Type B pancreatic cell (in vitro differentiated cells): Measurements from ENCODE around the gene SLC37A4. TPM values are rescaled to one million over a fixed set of nuclear protein-coding genes. Genes with fewer than 3 reads are reported as not detected.
"Not testable (repeated sequence)": the region's sequence is repeated elsewhere in the genome, so short reads cannot be mapped to it uniquely, and the experiment has no call there.

Source experiments
- DNase-seq: peaks from one replicate; pipeline ENCODE4 v3.0.0; 2021; ENCODE audit warnings: mixed read lengths; ENCODE audit not compliant: unreplicated experiment; ENCODE audit errors: extremely low spot score
- H3K27ac Mint-ChIP-seq: 2 replicates; pipeline ENCODE4 v1.8.0; 2021; ENCODE audit warnings: mild to moderate bottlenecking, mixed read lengths
- H3K27me3 Mint-ChIP-seq: 2 replicates; pipeline ENCODE4 v1.8.0; 2021; ENCODE audit warnings: mixed read lengths
- H3K36me3 Mint-ChIP-seq: 2 replicates; pipeline ENCODE4 v1.8.0; 2021; ENCODE audit warnings: mixed read lengths
- H3K4me1 Mint-ChIP-seq: one replicate; pipeline ENCODE4 v1.8.0; 2021; ENCODE audit warnings: mixed read lengths; ENCODE audit not compliant: unreplicated experiment
- H3K4me3 Mint-ChIP-seq: 2 replicates; pipeline ENCODE4 v1.8.0; 2021; ENCODE audit warnings: mild to moderate bottlenecking, mixed read lengths
- H3K9me3 Mint-ChIP-seq: 2 replicates; pipeline ENCODE4 v1.8.0; 2021; ENCODE audit warnings: mixed read lengths
- CTCF ChIP-seq: fragments of 200-600 bp; sonication (generic); conservative IDR thresholded peaks from 2 replicates; pipeline ENCODE4 v1.5.0; 2021; ENCODE audit warnings: antibody characterized with exemption, mild to moderate bottlenecking
- total RNA-seq: library from RNA; stranded (reverse); gene quantifications from 2 replicates; pipeline ENCODE4 v1.2.1, GENCODE V29; 2021; ENCODE audit warnings: low replicate concordance

The SLC37A4 gene
- total RNA-seq, 1 donor from 2014 or later = 41.4 TPM

- Mint-ChIP-seq H3K27me3 (no peaks in the 10 kb centered on the region), H3K36me3 (no peaks in the 10 kb centered on the region), H3K4me3 (no peak overlapping the region), H3K4me1 (peaks cover 13% of the 10 kb centered on the region), H3K9me3 (no peaks in the 10 kb centered on the region), H3K27ac (no peak overlapping the region)
- no peak for TF ChIP-seq CTCF
- no peak for DNase-seq
Observed at GRCh38 chr11:119062779-119063178, 32.1 kb upstream of the SLC37A4 start.

GRCh38 chr11:119061256-119061655 is 30.6 kb upstream of the SLC37A4 start:
- Mint-ChIP-seq H3K4me1 (peaks cover 4% of the 10 kb centered on the region), H3K36me3 (no peaks in the 10 kb centered on the region), H3K27me3 (no peaks in the 10 kb centered on the region), H3K9me3 (no peaks in the 10 kb centered on the region), H3K27ac (no peak overlapping the region), H3K4me3 (no peak overlapping the region)
- no peak for DNase-seq
- no peak for TF ChIP-seq CTCF

GRCh38 chr11:119059128-119059527 is 28.5 kb upstream of the SLC37A4 start:
- H3K27ac Mint-ChIP-seq, H3K27me3 Mint-ChIP-seq, H3K4me3 Mint-ChIP-seq, DNase-seq, H3K36me3 Mint-ChIP-seq, H3K9me3 Mint-ChIP-seq: not testable (repeated sequence)
- peaks cover 11% of the 10 kb centered on the region for H3K4me1 Mint-ChIP-seq

GRCh38 chr11:119057000-119057769 is 26.5 kb upstream of the SLC37A4 start, which contains the start of gene HYOU1:
HYOU1 (minus strand) TSS chr11:119057205; CDS start chr11:119056160, 1,045 bp downstream.
- TF ChIP-seq CTCF = peak; percentile 49
- peak within 1 kb of the TSS; percentile 90 for H3K4me3 Mint-ChIP-seq
- H3K27ac Mint-ChIP-seq = peak within 1 kb of the TSS; percentile 90
- no peaks in the 10 kb centered on the region for H3K9me3 Mint-ChIP-seq
- H3K36me3 Mint-ChIP-seq = peaks cover 20% of the 10 kb centered on the region
- peak; percentile 99 for DNase-seq
- no peaks in the 10 kb centered on the region for H3K27me3 Mint-ChIP-seq
- peaks cover 11% of the 10 kb centered on the region for H3K4me1 Mint-ChIP-seq

GRCh38 chr11:119056421-119056999 is 25.8 kb upstream of the SLC37A4 start:
- Mint-ChIP-seq H3K4me3 (peak overlapping the region; percentile 90), H3K4me1 (peaks cover 11% of the 10 kb centered on the region)
- no peak for DNase-seq

More at GRCh38 chr11:119056421-119056999, 25.8 kb upstream of the SLC37A4 start:
- H3K9me3 Mint-ChIP-seq = no peaks in the 10 kb centered on the region
- H3K27me3 Mint-ChIP-seq = no peaks in the 10 kb centered on the region
- peaks cover 22% of the 10 kb centered on the region for H3K36me3 Mint-ChIP-seq
- H3K27ac Mint-ChIP-seq = peak overlapping the region; percentile 90
- no peak for TF ChIP-seq CTCF
